ENCODE data around the gene PLXDC1. TPM values are rescaled to one million over a fixed set of nuclear protein-coding genes. Genes with fewer than 3 reads are reported as not detected.

PLXDC1 gene
- total and polyA plus RNA-seq, 12 donors, result 1.3 to 5.6 (median 3.9) TPM

DNA sequence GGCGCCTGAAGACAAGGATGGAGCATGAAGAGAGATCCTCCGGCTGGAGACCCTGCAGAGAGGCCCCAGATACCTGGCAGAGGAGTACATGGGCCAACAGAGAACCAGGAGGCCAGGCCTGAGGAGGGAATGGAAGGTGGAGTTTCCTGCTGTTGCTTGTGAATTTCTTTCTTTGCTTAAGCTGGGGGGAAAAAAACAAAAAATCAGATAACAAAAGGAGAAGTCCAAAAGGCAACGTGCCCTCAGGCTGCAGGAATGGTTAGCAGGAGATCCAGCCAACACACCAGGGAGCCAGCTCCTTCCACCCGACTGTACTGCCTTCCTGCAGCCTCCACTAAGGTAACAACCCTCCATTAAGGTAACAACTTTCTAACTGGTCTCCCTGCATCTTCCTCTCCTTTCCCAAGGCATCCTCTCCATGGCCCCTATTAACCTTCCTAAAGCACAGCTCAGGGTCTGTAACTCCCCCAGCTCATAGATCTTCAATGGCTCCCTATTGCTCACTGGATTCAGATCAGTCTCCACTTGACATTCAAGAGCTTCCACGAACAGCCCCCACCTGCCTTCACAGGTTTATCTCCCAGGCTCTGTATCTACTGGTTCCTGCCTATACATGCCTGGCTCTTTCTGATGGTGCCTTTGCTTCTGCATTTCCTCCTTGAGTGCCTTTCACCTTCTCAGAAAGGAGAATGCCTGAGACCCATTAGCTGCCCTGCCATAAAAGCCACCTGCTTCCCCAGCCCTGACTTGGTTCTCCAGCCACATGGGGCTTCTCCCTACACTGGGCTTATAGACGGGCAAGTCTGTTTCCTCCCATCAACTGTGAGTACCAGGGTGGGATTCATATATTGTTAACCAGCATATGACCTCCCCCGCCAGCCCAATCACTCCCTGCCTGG lies 15.2 kb upstream of the PLXDC1 start:
- no peak for DNase-seq
- H3K27ac ChIP-seq, result no peak overlapping the region
- H3K27me3 ChIP-seq, result peaks cover 12% of the 10 kb centered on the region
- H3K4me1 ChIP-seq (replicated peaks in 1 of 2), result peaks cover 0 to 7% of the 10 kb centered on the region in 2 donors
- no peak for TF ChIP-seq POLR2A (IDR thresholded peaks at IDR 0.05)
- no peak for TF ChIP-seq CTCF (IDR thresholded peaks at IDR 0.05)
- no peak overlapping the region for H3K4me3 ChIP-seq
- no peaks in the 10 kb centered on the region for H3K9me3 ChIP-seq (replicated peaks in 1 of 3)
- H3K36me3 ChIP-seq (replicated peaks in 1 of 2), result no peaks in the 10 kb centered on the region
- WGBS, 4 donors, result 58 to 75% (median 68%) methylated on average over 7 of the region's 7 CpGs
- intact Hi-C loops (cut with DNase I), result no loop called here

- Histone ChIP-seq H3K27ac (no peak within 1 kb of the TSS), H3K9me3 (replicated peaks in 1 of 3) (no peaks in the 10 kb centered on the region), H3K27me3 (peaks cover 12% of the 10 kb centered on the region), H3K36me3 (replicated peaks in 1 of 2) (no peaks in the 10 kb centered on the region), H3K4me1 (replicated peaks in 1 of 2) (peaks cover 0 to 7% of the 10 kb centered on the region in 2 donors), H3K4me3 (peak within 1 kb of the TSS in 2 of 4 donors; percentile 3 to 53)
- WGBS, 4 donors, result 52 to 59% (median 55%) methylated on average over 16 to 17 of the region's 17 CpGs; no CpG with 5 or more reads in 1 of the 4 donors
- no peak for DNase-seq
- TF ChIP-seq CTCF (IDR thresholded peaks at IDR 0.05), result no peak
- no peak for TF ChIP-seq POLR2A (IDR thresholded peaks at IDR 0.05)
- intact Hi-C loops (cut with DNase I), result no loop called here
Observed at GRCh38 chr17:39165841-39166349, 14.5 kb upstream of the PLXDC1 start, which contains the start of gene ARL5C. TSS of gene ARL5C (minus strand) at chr17:39166161. CDS start at chr17:39165760, 401 bp downstream.

GRCh38 chr17:39165178-39165840 lies 13.9 kb upstream of the PLXDC1 start:
- DNase-seq, result no peak
- no peak for TF ChIP-seq POLR2A (IDR thresholded peaks at IDR 0.05)
- no peak for TF ChIP-seq CTCF (IDR thresholded peaks at IDR 0.05)
- peaks cover 12% of the 10 kb centered on the region for H3K27me3 ChIP-seq
- H3K36me3 ChIP-seq (replicated peaks in 1 of 2), result no peaks in the 10 kb centered on the region
- peaks cover 0 to 7% of the 10 kb centered on the region in 2 donors for H3K4me1 ChIP-seq (replicated peaks in 1 of 2)
- H3K27ac ChIP-seq, result no peak overlapping the region
- WGBS, 4 donors, result 4 to 7% (median 5%) methylated on average over 5 to 51 of the region's 51 CpGs
- H3K4me3 ChIP-seq, result peak overlapping the region in 2 of 4 donors; percentile 3 to 53
- intact Hi-C loops (cut with DNase I), result no loop called here
- no peaks in the 10 kb centered on the region for H3K9me3 ChIP-seq (replicated peaks in 1 of 3)

DNA sequence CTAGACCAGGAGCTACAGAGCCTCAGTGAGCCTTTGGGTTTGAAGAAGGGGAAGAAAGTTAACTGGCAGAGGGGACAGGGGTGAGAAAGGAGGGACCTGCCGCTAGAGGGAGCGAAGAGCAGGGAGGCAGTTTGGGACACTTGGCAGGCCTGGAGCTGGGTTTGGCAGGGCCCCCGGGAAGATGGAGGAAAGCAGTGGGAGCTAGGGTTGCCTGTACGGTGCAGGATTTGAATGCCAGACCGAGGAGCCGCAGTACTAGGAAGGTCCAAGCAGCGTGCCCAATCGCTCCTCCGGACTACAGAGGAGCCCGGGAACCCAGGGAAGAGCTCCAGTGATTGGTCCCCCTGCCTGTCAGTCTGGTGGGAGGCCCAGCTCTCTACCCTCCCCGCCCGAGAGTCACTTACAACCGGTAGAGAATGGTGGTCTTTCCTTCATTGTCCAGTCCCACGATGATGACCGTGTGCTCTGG lies 13.3 kb upstream of the PLXDC1 start:
- peaks cover 12% of the 10 kb centered on the region for H3K27me3 ChIP-seq
- H3K9me3 ChIP-seq (replicated peaks in 1 of 3), result no peaks in the 10 kb centered on the region
- TF ChIP-seq POLR2A (IDR thresholded peaks at IDR 0.05) (no peak), CTCF (IDR thresholded peaks at IDR 0.05) (peak; percentile 66 to 81 (median 77))
- H3K4me3 ChIP-seq, result peak overlapping the region in 2 of 4 donors; percentile 3 to 53
- H3K4me1 ChIP-seq (replicated peaks in 1 of 2), result peaks cover 0 to 7% of the 10 kb centered on the region in 2 donors
- intact Hi-C loops (cut with DNase I), result no loop called here
- no peaks in the 10 kb centered on the region for H3K36me3 ChIP-seq (replicated peaks in 1 of 2)
- DNase-seq, result peak; percentile 78 to 89 (median 87)
- 0 to 1% (median 0%) methylated on average over 5 to 15 of the region's 15 CpGs for WGBS, 4 donors
- no peak overlapping the region for H3K27ac ChIP-seq

All from adrenal gland (tissue), 12 donors.